Erythroblast (primary cell): ENCODE measurements around the gene CGREF1.

ENCODE experiments used
- GATA1 ChIP-seq: IDR thresholded peaks from 2 replicates; pipeline ENCODE4 v1.6.1; 2011; ENCODE audit warnings: low read depth, mild to moderate bottlenecking, control low read depth, low read length, moderate library complexity
- POLR2A ChIP-seq: IDR thresholded peaks from 2 replicates; pipeline ENCODE4 v1.6.1; 2011; ENCODE audit warnings: mild to moderate bottlenecking, low read length

DNA sequence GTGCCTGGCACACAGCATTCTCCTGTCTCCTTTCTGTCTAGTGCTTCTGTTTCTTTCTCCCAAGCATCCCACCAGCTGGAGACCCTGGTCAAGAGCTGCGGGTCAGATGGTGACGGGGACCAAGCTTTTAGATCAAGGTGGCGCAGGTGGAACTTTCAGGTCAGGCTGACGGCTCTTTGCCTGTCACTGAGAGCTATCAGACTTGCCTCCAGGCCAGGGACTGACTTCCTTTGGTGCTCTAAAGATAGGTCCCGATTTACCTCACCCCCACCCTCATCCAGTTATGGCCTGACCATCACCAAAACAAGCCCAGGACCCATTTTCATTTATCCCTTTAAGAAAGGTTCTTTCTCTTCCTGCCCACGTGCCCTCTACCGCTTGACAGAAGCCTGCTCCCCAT is 41.7 kb downstream of the CGREF1 start:
- TF ChIP-seq POLR2A (no peak), GATA1 (no peak)
